SIG-M5 treated with dmso at 0.1 percent for 504 hours (cell line): ENCODE results near the gene TOX4.

Experiments
- DNase-seq: peaks from one replicate; lab custom pipeline; 2025; ENCODE audit not compliant: unreplicated experiment; lab: John Stamatoyannopoulos, UW

The TOX4 gene

GRCh38 chr14:21501568-21501967 is 24.6 kb downstream of the TOX4 start:
- no peak for DNase-seq

GRCh38 chr14:21503376-21503775 is 26.4 kb downstream of the TOX4 start:
- DNase-seq, result no peak

GRCh38 chr14:21505012-21505553 is 28.1 kb downstream of the TOX4 start:
- DNase-seq, result no peak

- DNase-seq, result no peak
Observed at GRCh38 chr14:21506557-21506956, 29.6 kb downstream of the TOX4 start.

GRCh38 chr14:21509432-21510143 is 32.6 kb downstream of the TOX4 start:
- peak; percentile 40 for DNase-seq

- DNase-seq, result peak; percentile 99
Observed at GRCh38 chr14:21510735-21511657, 34.0 kb downstream of the TOX4 start, which contains the start of gene METTL3. METTL3 (minus strand) TSS chr14:21511340; CDS start chr14:21511223, 117 bp downstream.

- no peak for DNase-seq
Observed at GRCh38 chr14:21514341-21514740, 37.3 kb downstream of the TOX4 start.

- DNase-seq, result no peak
Observed at GRCh38 chr14:21518725-21519124, 41.7 kb downstream of the TOX4 start.

- DNase-seq, result no peak
Observed at GRCh38 chr14:21520767-21521166, 43.8 kb downstream of the TOX4 start.

GRCh38 chr14:21521501-21521900 is 44.5 kb downstream of the TOX4 start:
- DNase-seq, result no peak

- no peak for DNase-seq
Observed at GRCh38 chr14:21523203-21523602, 46.2 kb downstream of the TOX4 start.

GRCh38 chr14:21524575-21525490 is 47.8 kb downstream of the TOX4 start:
- no peak for DNase-seq

GRCh38 chr14:21525571-21525961 is 48.6 kb downstream of the TOX4 start:
- DNase-seq, result no peak

- DNase-seq, result no peak
Observed at GRCh38 chr14:21525962-21526671, 49.1 kb downstream of the TOX4 start, which contains the start of gene SALL2. SALL2 (minus strand) TSS chr14:21526346; CDS start chr14:21526127, 219 bp downstream.

GRCh38 chr14:21526672-21527317 is 49.8 kb downstream of the TOX4 start:
- peak; percentile 48 for DNase-seq

GRCh38 chr14:21527318-21527679 is 50.3 kb downstream of the TOX4 start:
- DNase-seq, result peak; percentile 32

- peak; percentile 88 for DNase-seq
Observed at GRCh38 chr14:21528381-21529348, 51.7 kb downstream of the TOX4 start.

GRCh38 chr14:21529515-21529914 is 52.5 kb downstream of the TOX4 start:
- DNase-seq, result no peak
